HFF-Myc (cell line): ENCODE data around the gene DCTN1.

Experiments used
- DNase-seq: peaks from one replicate; pipeline ENCODE4 v3.0.0-alpha.2; 2011; ENCODE audit warnings: low read depth; ENCODE audit errors: extremely low read depth
- H3K4me3 ChIP-seq: replicated peaks from 2 replicates; pipeline ENCODE4 v1.5.1; 2011; ENCODE audit warnings: low read depth, mild to moderate bottlenecking, control low read depth, low read length
- TF ChIP-seq, protein P1 (sequence below): IDR thresholded peaks from 2 replicates; pipeline ENCODE4 v1.5.1; 2012; ENCODE audit warnings: mild to moderate bottlenecking, low read depth, low read length, control low read depth; ENCODE audit errors: missing control alignments

DCTN1 gene

DNA sequence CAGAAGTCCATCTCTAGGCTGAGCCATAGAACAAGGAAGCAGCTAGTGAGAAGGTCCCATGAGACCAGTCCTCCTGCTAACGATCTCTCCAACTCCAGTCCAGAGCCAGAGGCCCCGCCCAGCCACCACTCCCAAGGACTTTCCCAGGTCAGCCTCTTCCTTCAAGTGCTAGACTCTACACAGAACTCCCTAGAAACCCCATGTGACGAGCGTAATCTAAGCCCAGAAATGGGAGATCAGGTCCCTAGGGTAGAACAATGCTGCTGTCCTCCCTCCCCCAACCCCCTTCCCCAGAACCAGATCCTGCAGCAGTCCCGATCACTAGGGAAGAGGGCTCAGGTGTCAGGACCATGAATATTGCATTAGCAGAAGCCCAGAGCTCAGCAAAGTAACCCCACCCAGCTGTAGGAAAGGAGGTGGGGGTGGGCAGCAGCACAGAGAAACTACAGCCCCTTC, 6.9 kb downstream of the DCTN1 start:
- DNase-seq, result no peak
- TF ChIP-seq, protein P1, sequence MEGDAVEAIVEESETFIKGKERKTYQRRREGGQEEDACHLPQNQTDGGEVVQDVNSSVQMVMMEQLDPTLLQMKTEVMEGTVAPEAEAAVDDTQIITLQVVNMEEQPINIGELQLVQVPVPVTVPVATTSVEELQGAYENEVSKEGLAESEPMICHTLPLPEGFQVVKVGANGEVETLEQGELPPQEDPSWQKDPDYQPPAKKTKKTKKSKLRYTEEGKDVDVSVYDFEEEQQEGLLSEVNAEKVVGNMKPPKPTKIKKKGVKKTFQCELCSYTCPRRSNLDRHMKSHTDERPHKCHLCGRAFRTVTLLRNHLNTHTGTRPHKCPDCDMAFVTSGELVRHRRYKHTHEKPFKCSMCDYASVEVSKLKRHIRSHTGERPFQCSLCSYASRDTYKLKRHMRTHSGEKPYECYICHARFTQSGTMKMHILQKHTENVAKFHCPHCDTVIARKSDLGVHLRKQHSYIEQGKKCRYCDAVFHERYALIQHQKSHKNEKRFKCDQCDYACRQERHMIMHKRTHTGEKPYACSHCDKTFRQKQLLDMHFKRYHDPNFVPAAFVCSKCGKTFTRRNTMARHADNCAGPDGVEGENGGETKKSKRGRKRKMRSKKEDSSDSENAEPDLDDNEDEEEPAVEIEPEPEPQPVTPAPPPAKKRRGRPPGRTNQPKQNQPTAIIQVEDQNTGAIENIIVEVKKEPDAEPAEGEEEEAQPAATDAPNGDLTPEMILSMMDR, result no peak
- H3K4me3 ChIP-seq, result no peak overlapping the region

DNA sequence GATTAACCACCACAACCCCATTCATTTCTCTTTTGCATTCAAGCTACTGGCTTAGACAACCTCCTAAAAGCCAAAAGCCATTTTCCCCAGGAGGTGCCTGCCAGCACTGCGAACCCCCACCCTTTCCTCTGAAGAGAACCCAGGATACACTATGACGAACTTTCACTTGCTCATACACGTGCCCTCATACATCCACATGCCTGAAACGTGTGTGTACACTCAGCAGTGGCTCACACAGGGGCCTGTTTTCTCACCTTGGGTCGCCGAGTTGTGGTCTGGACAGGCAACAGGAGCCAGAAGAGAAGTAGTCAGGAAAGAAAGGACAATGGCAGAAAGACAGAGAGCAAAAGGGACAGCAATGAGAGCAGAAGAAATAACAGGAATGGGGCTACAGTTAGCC, 7.4 kb downstream of the DCTN1 start:
- TF ChIP-seq, protein P1, result no peak
- no peak overlapping the region for H3K4me3 ChIP-seq
- no peak for DNase-seq

DNA sequence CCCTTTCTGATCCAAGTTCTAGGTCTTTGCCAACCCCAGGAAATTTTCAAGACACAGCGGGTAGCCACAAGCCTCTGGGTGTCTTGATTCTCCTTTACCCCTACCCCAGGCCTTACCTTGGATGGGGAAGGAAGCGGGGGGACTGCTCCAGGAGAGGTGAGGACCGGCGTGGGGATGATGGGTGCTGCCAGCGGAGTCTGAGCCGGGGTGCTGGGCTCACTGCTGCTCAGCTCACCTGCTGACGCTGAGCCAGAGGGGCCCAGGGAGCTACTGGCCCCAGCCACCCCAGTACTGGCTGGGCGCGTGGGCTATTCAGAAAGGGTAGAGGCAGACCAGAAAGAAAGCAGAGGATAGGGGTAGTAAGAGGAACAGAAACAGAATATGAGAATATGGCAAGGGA, 8.7 kb downstream of the DCTN1 start:
- H3K4me3 ChIP-seq, result no peak overlapping the region
- DNase-seq, result no peak
- TF ChIP-seq, protein P1, result no peak

DNA sequence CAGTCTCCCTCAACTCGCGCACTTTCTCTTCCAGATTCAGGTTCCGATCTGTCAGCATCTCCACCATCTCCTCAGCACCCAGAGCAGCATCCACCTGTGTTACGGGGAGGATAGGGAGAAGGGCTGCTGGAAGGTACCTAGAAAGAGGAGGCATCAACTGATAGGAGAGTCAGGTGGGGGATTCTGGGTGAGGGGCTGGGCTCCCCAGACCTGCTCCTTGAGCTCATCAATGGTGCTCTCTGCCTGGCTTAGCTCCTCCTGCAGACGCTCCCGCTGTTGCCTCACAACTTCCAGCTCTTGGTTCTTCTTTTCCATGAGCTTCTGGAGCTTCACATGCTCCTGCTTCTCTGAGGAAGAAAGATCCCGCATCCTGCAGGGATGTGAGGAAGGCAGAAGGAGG, 10.1 kb downstream of the DCTN1 start:
- TF ChIP-seq, protein P1, result no peak
- H3K4me3 ChIP-seq, result no peak overlapping the region
- DNase-seq, result no peak

DNA sequence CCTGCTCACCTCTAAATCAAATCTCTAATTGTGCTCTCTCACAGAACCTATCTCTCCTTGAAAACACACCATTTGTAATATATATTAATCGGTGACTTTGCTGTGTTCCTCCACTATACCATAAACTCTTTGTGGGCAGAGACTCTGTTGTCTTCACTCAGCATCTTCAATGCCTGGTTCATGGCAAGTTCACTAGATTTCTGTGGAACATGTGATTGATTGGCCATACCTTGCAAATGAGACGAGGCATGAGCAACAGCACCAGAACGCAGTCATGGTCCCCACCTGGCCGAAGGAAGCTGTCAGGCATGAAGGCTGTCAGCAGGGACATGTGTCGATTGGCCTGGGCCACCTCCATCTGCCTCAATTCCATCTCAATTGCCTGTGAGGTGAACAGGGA, 11.6 kb downstream of the DCTN1 start:
- no peak for DNase-seq
- no peak overlapping the region for H3K4me3 ChIP-seq
- TF ChIP-seq, protein P1, result no peak

DNA sequence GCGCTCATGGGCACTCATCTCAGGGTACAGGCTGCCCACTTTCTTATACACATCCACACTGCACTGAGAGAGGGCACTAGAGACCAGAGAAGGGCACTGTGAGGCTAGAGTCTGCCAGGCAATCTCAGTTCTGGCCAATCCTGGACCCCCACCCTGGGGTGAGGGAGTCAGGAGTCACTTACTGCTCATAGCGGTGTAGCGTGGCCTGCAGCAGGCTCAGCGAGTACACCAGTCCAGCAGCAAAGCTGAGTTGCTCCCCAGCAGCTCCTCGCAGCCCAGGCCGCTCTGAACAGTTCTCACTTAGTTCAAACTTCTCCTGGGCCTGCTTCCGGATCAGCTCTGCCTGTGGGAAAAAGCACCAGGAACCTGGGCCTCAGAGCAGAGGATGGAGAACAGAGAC, 12.3 kb downstream of the DCTN1 start:
- no peak overlapping the region for H3K4me3 ChIP-seq
- TF ChIP-seq, protein P1, result no peak
- DNase-seq, result no peak

DNA sequence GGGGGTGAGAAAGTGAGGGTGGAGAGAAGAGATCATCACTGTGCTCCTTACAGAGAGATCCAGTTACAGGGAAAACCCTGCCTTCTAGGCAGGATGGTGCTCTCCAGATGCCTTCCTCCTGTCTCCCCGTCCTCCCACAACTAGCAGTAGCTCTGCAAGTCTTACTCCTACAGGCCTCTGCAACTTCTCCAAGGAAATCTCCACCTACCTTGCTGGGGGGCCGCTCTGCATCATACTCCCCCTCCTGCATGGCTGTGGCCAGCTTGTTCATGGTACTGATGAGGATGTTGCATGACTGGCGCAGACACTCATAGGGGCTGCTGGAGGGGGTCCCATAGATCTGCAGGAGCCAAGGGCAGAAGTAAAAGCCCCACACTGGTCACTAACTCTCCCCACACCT, 14.1 kb downstream of the DCTN1 start:
- no peak for DNase-seq
- TF ChIP-seq, protein P1, result no peak
- no peak overlapping the region for H3K4me3 ChIP-seq
